Mesothelial cell of epicardium (in vitro differentiated cells): ENCODE results near the gene PAX5. TPM values are rescaled to one million over a fixed set of nuclear protein-coding genes. Genes with fewer than 3 reads are reported as not detected.

Experiments
- DNase-seq, 2 experiments: peaks; one replicate each; pipeline ENCODE4 v3.0.0; 2021; ENCODE audit warnings: low spot score in 2 of 2; ENCODE audit not compliant: unreplicated experiment in 2 of 2
- H3K27ac Mint-ChIP-seq: 2 replicates; pipeline ENCODE4 v1.8.0; 2021; ENCODE audit warnings: mixed read lengths
- H3K27me3 Mint-ChIP-seq: 2 replicates; pipeline ENCODE4 v1.8.0; 2021; ENCODE audit warnings: low read depth, mixed read lengths
- H3K36me3 Mint-ChIP-seq: 2 replicates; pipeline ENCODE4 v1.8.0; 2021; ENCODE audit warnings: mixed read lengths
- H3K4me1 Mint-ChIP-seq: 2 replicates; pipeline ENCODE4 v1.8.0; 2021; ENCODE audit warnings: mixed read lengths
- H3K4me3 Mint-ChIP-seq: 2 replicates; pipeline ENCODE4 v1.8.0; 2021; ENCODE audit warnings: mild to moderate bottlenecking, moderate library complexity, mixed read lengths
- H3K9me3 Mint-ChIP-seq: 2 replicates; pipeline ENCODE4 v1.8.0; 2021; ENCODE audit warnings: mixed read lengths
- CTCF ChIP-seq: fragments of 200-600 bp; sonication (generic); IDR thresholded peaks from one replicate; pipeline ENCODE4 v1.5.0; 2021; ENCODE audit warnings: antibody characterized with exemption; ENCODE audit not compliant: unreplicated experiment
- total RNA-seq: library from RNA; stranded (reverse); gene quantifications from 3 replicates; pipeline ENCODE4 v1.2.1, GENCODE V29; 2021

Gene PAX5
- total RNA-seq, 1 donor from 2014 or later, result not detected

GRCh38 chr9:36868586-36869282 lies 165.3 kb downstream of the PAX5 start:
- no peak for DNase-seq
- no peaks in the 10 kb centered on the region for H3K9me3 Mint-ChIP-seq

GRCh38 chr9:36867672-36868471 lies 166.2 kb downstream of the PAX5 start:
- DNase-seq, result no peak
- Mint-ChIP-seq H3K9me3 (no peaks in the 10 kb centered on the region), H3K4me3 (no peak overlapping the region), H3K4me1 (no peaks in the 10 kb centered on the region), H3K27me3 (peaks cover 80% of the 10 kb centered on the region), H3K36me3 (no peaks in the 10 kb centered on the region), H3K27ac (no peak overlapping the region)
- no peak for TF ChIP-seq CTCF

More at GRCh38 chr9:36868586-36869282, 165.3 kb downstream of the PAX5 start:
- Mint-ChIP-seq H3K4me1 (no peaks in the 10 kb centered on the region), H3K27ac (no peak overlapping the region), H3K4me3 (no peak overlapping the region), H3K27me3 (peaks cover 82% of the 10 kb centered on the region), H3K36me3 (no peaks in the 10 kb centered on the region)
- no peak for TF ChIP-seq CTCF

- TF ChIP-seq CTCF, result no peak
- no peak for DNase-seq
- no peaks in the 10 kb centered on the region for H3K9me3 Mint-ChIP-seq
- H3K36me3 Mint-ChIP-seq, result no peaks in the 10 kb centered on the region
- peaks cover 80% of the 10 kb centered on the region for H3K27me3 Mint-ChIP-seq
- H3K4me3 Mint-ChIP-seq, result no peak overlapping the region
- H3K4me1 Mint-ChIP-seq, result no peaks in the 10 kb centered on the region
- no peak overlapping the region for H3K27ac Mint-ChIP-seq
Measured at GRCh38 chr9:36867241-36867640, 166.8 kb downstream of the PAX5 start.

- DNase-seq, result no peak
- H3K27me3 Mint-ChIP-seq, result peaks cover 80% of the 10 kb centered on the region
- no peak for TF ChIP-seq CTCF
- H3K36me3 Mint-ChIP-seq, result no peaks in the 10 kb centered on the region
- no peaks in the 10 kb centered on the region for H3K4me1 Mint-ChIP-seq
- H3K27ac Mint-ChIP-seq, result no peak overlapping the region
- H3K4me3 Mint-ChIP-seq, result no peak overlapping the region
- no peaks in the 10 kb centered on the region for H3K9me3 Mint-ChIP-seq
Measured at GRCh38 chr9:36866840-36867239, 167.2 kb downstream of the PAX5 start.

GRCh38 chr9:36865731-36866635 lies 168.1 kb downstream of the PAX5 start:
- TF ChIP-seq CTCF, result no peak
- DNase-seq, result no peak
- Mint-ChIP-seq H3K27ac (no peak overlapping the region), H3K4me1 (no peaks in the 10 kb centered on the region), H3K9me3 (no peaks in the 10 kb centered on the region), H3K36me3 (no peaks in the 10 kb centered on the region), H3K27me3 (peaks cover 81% of the 10 kb centered on the region), H3K4me3 (no peak overlapping the region)
